Measurements from ENCODE around the gene ZNF668.

DNA sequence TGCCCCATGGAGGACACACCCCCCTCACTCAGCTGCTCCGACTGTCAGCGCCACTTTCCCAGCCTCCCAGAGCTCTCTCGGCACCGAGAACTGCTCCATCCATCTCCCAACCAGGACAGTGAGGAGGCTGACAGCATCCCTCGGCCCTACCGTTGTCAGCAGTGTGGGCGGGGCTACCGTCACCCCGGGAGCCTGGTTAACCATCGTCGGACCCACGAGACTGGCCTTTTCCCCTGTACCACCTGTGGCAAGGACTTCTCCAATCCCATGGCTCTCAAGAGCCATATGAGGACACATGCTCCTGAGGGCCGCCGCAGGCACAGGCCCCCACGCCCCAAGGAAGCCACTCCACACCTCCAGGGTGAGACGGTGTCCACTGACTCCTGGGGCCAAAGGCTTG is 2.3 kb upstream of the ZNF668 start:
- TF ChIP-seq CTCF (IDR thresholded peaks at IDR 0.05; ENCODE audit: insufficient read depth, low read length) = no peak
- TF ChIP-seq, protein P1, sequence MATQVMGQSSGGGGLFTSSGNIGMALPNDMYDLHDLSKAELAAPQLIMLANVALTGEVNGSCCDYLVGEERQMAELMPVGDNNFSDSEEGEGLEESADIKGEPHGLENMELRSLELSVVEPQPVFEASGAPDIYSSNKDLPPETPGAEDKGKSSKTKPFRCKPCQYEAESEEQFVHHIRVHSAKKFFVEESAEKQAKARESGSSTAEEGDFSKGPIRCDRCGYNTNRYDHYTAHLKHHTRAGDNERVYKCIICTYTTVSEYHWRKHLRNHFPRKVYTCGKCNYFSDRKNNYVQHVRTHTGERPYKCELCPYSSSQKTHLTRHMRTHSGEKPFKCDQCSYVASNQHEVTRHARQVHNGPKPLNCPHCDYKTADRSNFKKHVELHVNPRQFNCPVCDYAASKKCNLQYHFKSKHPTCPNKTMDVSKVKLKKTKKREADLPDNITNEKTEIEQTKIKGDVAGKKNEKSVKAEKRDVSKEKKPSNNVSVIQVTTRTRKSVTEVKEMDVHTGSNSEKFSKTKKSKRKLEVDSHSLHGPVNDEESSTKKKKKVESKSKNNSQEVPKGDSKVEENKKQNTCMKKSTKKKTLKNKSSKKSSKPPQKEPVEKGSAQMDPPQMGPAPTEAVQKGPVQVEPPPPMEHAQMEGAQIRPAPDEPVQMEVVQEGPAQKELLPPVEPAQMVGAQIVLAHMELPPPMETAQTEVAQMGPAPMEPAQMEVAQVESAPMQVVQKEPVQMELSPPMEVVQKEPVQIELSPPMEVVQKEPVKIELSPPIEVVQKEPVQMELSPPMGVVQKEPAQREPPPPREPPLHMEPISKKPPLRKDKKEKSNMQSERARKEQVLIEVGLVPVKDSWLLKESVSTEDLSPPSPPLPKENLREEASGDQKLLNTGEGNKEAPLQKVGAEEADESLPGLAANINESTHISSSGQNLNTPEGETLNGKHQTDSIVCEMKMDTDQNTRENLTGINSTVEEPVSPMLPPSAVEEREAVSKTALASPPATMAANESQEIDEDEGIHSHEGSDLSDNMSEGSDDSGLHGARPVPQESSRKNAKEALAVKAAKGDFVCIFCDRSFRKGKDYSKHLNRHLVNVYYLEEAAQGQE (IDR thresholded peaks at IDR 0.05; ENCODE audit: insufficient replicate concordance, low read depth) = no peak
- no peak for TF ChIP-seq SPI1 (IDR thresholded peaks at IDR 0.05; ENCODE audit: borderline replicate concordance, low read depth)
- TF ChIP-seq POLR2AphosphoS5 (IDR thresholded peaks at IDR 0.05; ENCODE audit: low read depth) = no peak
- no peak for TF ChIP-seq GABPA (IDR thresholded peaks at IDR 0.05; ENCODE audit: low read depth)

Measured in HL-60 (cell line).